A673 (cell line): ENCODE measurements around the gene ABCA13. TPM values are rescaled to one million over a fixed set of nuclear protein-coding genes. Genes with fewer than 3 reads are reported as not detected.

Experiments used
- BruUV-seq: library from RNA; stranded (reverse); fragments of 400-500 nt; replicated peaks from 2 replicates; lab custom pipeline; 2021; lab: Mats Ljungman, UMichigan
- CTCF ChIA-PET: fragments of 300-600 bp; sonication (Branson Sonifier 250); formaldehyde crosslinking; loops from one replicate; lab custom pipeline; 2022; ENCODE audit warnings: antibody characterized with exemption; lab: Charles Lee
- POLR2A ChIA-PET: fragments of 300-600 bp; sonication (Branson Sonifier 250); formaldehyde crosslinking; loops from one replicate; lab custom pipeline; 2022; ENCODE audit warnings: antibody characterized with exemption; ENCODE audit not compliant: low non-redundant PET; lab: Charles Lee
- DNase-seq: peaks from one replicate; pipeline ENCODE4 v3.0.0-alpha.2; 2015; ENCODE audit warnings: low spot score
- H3K27ac ChIP-seq: fragments of 200-600 bp; sonication (generic); 2 replicates; pipeline ENCODE4 v1.5.1; 2016; ENCODE audit warnings: mixed run types, low read depth, mild to moderate bottlenecking, mixed read lengths, antibody characterized with exemption, low read length; ENCODE audit not compliant: poor library complexity, severe bottlenecking
- H3K27me3 ChIP-seq: fragments of 200-600 bp; sonication (generic); replicated peaks from 2 replicates; pipeline ENCODE4 v1.6.1; 2017; ENCODE audit warnings: mixed run types, low read depth, mild to moderate bottlenecking, mixed read lengths, antibody characterized with exemption, low read length; ENCODE audit not compliant: insufficient read depth, poor library complexity
- H3K36me3 ChIP-seq: fragments of 200-600 bp; sonication (generic); 2 replicates; pipeline ENCODE4 v1.6.1; 2016; ENCODE audit warnings: mixed run types, mild to moderate bottlenecking, mixed read lengths, antibody characterized with exemption, low read length; ENCODE audit not compliant: insufficient read depth, poor library complexity, severe bottlenecking
- H3K4me1 ChIP-seq: fragments of 200-600 bp; sonication (generic); 2 replicates; pipeline ENCODE4 v1.6.1; 2017; ENCODE audit warnings: mixed run types, mild to moderate bottlenecking, mixed read lengths, antibody characterized with exemption, low read length; ENCODE audit not compliant: insufficient read depth, poor library complexity, severe bottlenecking
- H3K4me3 ChIP-seq: fragments of 200-600 bp; sonication (generic); 2 replicates; pipeline ENCODE4 v1.5.1; 2016; ENCODE audit warnings: low read depth, mixed run types, mild to moderate bottlenecking, mixed read lengths, low read length; ENCODE audit not compliant: poor library complexity, severe bottlenecking
- H3K9me3 ChIP-seq: fragments of 200-600 bp; sonication (generic); 2 replicates; pipeline ENCODE4 v1.6.1; 2016; ENCODE audit warnings: mixed run types, low read depth, mild to moderate bottlenecking, mixed read lengths, antibody characterized with exemption, low read length; ENCODE audit not compliant: poor library complexity, severe bottlenecking
- CTCF ChIP-seq: fragments of 300-800, 200-600 bp; sonication (generic); conservative IDR thresholded peaks from 2 replicates; pipeline ENCODE4 v1.5.1; 2017; ENCODE audit warnings: low read depth, mild to moderate bottlenecking, antibody characterized with exemption, low read length, moderate library complexity, mixed read lengths
- EZH2 ChIP-seq: fragments of 200-600 bp; sonication (generic); IDR thresholded peaks from 2 replicates; pipeline ENCODE4 v1.6.1; 2017; ENCODE audit warnings: borderline replicate concordance, low read depth, mild to moderate bottlenecking, mixed read lengths, antibody characterized with exemption, low read length; ENCODE audit not compliant: poor library complexity, severe bottlenecking
- intact Hi-C: fragments of 100-400 bp; cut with micrococcal nuclease; formaldehyde crosslinking; loops from one replicate; pipeline ENCODE4 v1.10.0; 2022; ENCODE audit not compliant: unreplicated experiment
- total RNA-seq: library from RNA; stranded (reverse); gene quantifications from 2 replicates; pipeline ENCODE4 v1.2.3, GENCODE V29; 2021

ABCA13 gene
- total RNA-seq, 1 experiment from 2014 or later = 15.6 TPM

DNA sequence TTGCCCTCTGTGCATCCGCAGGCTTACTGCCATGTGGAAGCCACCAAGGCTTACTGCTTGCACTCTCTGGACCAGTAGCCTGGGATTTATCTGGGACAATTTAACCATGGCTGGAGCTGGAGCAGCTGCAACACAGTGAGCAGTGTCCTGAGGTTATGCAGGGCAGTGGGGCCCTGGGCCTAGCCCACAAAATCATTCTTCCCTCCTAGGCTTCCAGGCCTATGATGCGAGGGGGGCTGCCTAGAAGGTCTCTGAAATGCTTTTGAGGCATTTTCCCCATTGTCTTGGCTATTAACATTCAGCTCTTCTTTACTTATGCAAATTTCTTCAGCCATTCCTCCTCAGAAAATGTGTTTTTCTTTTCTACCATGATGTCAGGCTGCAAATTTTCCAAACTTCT is 439.4 kb downstream of the ABCA13 start:
- Histone ChIP-seq H3K27ac (no peak overlapping the region), H3K27me3 (no peaks in the 10 kb centered on the region), H3K4me1 (no peaks in the 10 kb centered on the region), H3K9me3 (no peaks in the 10 kb centered on the region), H3K4me3 (no peak overlapping the region), H3K36me3 (no peaks in the 10 kb centered on the region)
- no peak for TF ChIP-seq EZH2
- no peak for TF ChIP-seq CTCF
- ChIA-PET POLR2A (no interaction called here), CTCF (no interaction called here)
- intact Hi-C loops = no loop called here
- no TSS peak for BruUV-seq
- no peak for DNase-seq

DNA sequence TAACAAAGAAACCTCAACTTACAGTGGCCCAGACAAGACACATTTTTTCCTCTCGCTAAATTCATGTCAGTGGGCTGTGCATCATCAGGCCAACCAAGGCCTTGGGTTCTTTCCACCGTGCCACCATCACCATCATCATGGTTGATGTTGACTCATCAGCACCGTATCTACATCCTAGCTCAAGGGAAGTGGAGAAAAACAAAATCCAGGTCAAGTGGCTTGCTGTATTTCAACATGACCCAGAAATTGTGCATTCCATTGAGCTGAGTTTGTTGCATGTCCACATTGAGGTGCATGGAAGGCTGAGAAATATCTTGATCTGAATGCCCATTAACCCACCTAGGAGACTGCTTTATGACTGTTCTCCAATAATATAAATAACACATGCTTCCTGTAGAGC is 440.7 kb downstream of the ABCA13 start:
- POLR2A ChIA-PET = no interaction called here
- TF ChIP-seq EZH2 (no peak), CTCF (no peak)

DNA sequence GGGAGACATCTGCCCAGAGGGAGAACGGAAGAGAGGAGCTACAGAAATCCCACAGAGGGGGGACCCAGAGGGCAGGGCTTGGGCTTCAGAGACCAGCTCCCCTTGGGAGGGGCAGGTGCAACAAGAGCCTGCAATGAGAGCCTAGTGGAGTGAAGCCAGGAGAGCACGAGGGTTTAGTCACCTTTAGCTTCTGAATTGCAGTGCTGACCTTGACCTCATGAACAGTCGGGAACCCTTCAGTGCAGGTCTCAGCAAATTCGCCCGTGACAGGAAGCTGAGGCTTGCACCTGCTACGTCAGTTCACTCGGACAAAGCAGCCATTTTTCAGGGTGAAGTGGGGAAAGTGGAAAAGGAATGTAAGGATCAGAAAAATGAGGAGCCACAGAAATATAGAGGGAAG is 446.2 kb downstream of the ABCA13 start:
- Histone ChIP-seq H3K9me3 (no peaks in the 10 kb centered on the region), H3K4me3 (no peak overlapping the region), H3K27me3 (no peaks in the 10 kb centered on the region), H3K36me3 (no peaks in the 10 kb centered on the region), H3K4me1 (no peaks in the 10 kb centered on the region), H3K27ac (no peak overlapping the region)
- POLR2A ChIA-PET = no interaction called here
- no peak for DNase-seq
- BruUV-seq = no TSS peak
- CTCF ChIA-PET = no interaction called here
- intact Hi-C loops = no loop called here
- no peak for TF ChIP-seq EZH2
- TF ChIP-seq CTCF = no peak

More for the DNA sequence above, 440.7 kb downstream of the ABCA13 start:
- Histone ChIP-seq H3K27me3 (no peaks in the 10 kb centered on the region), H3K9me3 (no peaks in the 10 kb centered on the region), H3K4me1 (no peaks in the 10 kb centered on the region), H3K4me3 (no peak overlapping the region), H3K27ac (no peak overlapping the region), H3K36me3 (no peaks in the 10 kb centered on the region)
- CTCF ChIA-PET = no interaction called here
- intact Hi-C loops = no loop called here
- no peak for DNase-seq
- no TSS peak for BruUV-seq
